Liver (tissue), 3 donors: ENCODE results near the gene C3orf49.

Experiments
- CTCF ChIP-seq: fragments of 150-350 bp; IDR thresholded peaks from 2 replicates; pipeline ENCODE4 v1.5.1; 2017; ENCODE audit warnings: improper control_type of control experiment, low read depth, low read length; ENCODE audit not compliant: missing input control
- MAX ChIP-seq: IDR thresholded peaks from 2 replicates; pipeline ENCODE4 v1.6.1; 2016; ENCODE audit warnings: antibody characterized with exemption
- SP1 ChIP-seq: IDR thresholded peaks from 2 replicates; pipeline ENCODE4 v1.6.1; 2018; ENCODE audit warnings: antibody characterized with exemption, mild to moderate bottlenecking
- TAF1 ChIP-seq: conservative IDR thresholded peaks from 2 replicates; pipeline ENCODE4 v1.6.1; 2016; ENCODE audit warnings: antibody characterized with exemption, mild to moderate bottlenecking
- YY1 ChIP-seq: IDR thresholded peaks from 2 replicates; pipeline ENCODE4 v1.6.1; 2016; ENCODE audit warnings: antibody characterized with exemption, mild to moderate bottlenecking
- TF ChIP-seq, protein P1 (sequence below): IDR thresholded peaks from 2 replicates; pipeline ENCODE4 v1.6.1; 2016; ENCODE audit warnings: antibody characterized with exemption, mild to moderate bottlenecking
- donor health status: healthy.
- donor health status: healthy.

DNA sequence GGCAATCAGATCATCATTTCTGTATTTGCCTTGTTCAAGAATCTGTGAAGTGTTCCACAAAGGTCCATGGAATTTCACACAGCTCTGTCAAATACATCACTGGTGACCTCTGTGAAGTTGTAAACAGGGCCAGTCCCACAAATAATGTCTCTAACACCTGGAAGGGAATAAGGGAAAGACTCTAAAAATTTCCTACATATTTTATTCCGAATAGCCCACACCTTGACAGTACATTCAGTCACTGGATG lies at the start of gene C3orf49:
- TF ChIP-seq CTCF (no peak), TAF1 (no peak), MAX (no peak), SP1 (no peak), YY1 (no peak)
- TF ChIP-seq, protein P1, sequence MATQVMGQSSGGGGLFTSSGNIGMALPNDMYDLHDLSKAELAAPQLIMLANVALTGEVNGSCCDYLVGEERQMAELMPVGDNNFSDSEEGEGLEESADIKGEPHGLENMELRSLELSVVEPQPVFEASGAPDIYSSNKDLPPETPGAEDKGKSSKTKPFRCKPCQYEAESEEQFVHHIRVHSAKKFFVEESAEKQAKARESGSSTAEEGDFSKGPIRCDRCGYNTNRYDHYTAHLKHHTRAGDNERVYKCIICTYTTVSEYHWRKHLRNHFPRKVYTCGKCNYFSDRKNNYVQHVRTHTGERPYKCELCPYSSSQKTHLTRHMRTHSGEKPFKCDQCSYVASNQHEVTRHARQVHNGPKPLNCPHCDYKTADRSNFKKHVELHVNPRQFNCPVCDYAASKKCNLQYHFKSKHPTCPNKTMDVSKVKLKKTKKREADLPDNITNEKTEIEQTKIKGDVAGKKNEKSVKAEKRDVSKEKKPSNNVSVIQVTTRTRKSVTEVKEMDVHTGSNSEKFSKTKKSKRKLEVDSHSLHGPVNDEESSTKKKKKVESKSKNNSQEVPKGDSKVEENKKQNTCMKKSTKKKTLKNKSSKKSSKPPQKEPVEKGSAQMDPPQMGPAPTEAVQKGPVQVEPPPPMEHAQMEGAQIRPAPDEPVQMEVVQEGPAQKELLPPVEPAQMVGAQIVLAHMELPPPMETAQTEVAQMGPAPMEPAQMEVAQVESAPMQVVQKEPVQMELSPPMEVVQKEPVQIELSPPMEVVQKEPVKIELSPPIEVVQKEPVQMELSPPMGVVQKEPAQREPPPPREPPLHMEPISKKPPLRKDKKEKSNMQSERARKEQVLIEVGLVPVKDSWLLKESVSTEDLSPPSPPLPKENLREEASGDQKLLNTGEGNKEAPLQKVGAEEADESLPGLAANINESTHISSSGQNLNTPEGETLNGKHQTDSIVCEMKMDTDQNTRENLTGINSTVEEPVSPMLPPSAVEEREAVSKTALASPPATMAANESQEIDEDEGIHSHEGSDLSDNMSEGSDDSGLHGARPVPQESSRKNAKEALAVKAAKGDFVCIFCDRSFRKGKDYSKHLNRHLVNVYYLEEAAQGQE: no peak
